HFFc6 (cell line): ENCODE data around the gene HBM. TPM values are rescaled to one million over a fixed set of nuclear protein-coding genes. Genes with fewer than 3 reads are reported as not detected.
"Not testable (repeated sequence)": the region's sequence is repeated elsewhere in the genome, so short reads cannot be mapped to it uniquely, and the experiment has no call there.

Source experiments
- DNase-seq: peaks from one replicate; pipeline ENCODE4 v3.0.0-alpha.2; 2018
- H3K27ac Mint-ChIP-seq: 2 replicates; pipeline ENCODE4 v1.8.0; 2020; ENCODE audit warnings: mild to moderate bottlenecking, mixed read lengths
- H3K27me3 Mint-ChIP-seq: 2 replicates; pipeline ENCODE4 v1.8.0; 2021; ENCODE audit warnings: mild to moderate bottlenecking, moderate library complexity, mixed read lengths; ENCODE audit not compliant: insufficient read depth
- H3K36me3 Mint-ChIP-seq: 2 replicates; pipeline ENCODE4 v1.8.0; 2021; ENCODE audit warnings: low read depth, mixed read lengths
- H3K4me1 Mint-ChIP-seq: 2 replicates; pipeline ENCODE4 v1.8.0; 2020; ENCODE audit warnings: low read depth, mixed read lengths
- H3K4me3 Mint-ChIP-seq: 2 replicates; pipeline ENCODE4 v1.8.0; 2020; ENCODE audit warnings: mild to moderate bottlenecking, moderate library complexity, mixed read lengths
- H3K9me3 Mint-ChIP-seq: 2 replicates; pipeline ENCODE4 v1.8.0; 2020; ENCODE audit warnings: mild to moderate bottlenecking, mixed read lengths
- total RNA-seq, 6 experiments: library from RNA; stranded (reverse); fragmentation: NEBNext Ultra II Directional; extraction: Animal tissue kit (Norgen Biotek cat#: 25700); gene quantifications; 2 replicates in 1 of 6; 3 replicates in 5 of 6; pipeline ENCODE4 v1.2.3, GENCODE V29; 2021
- TF ChIP-seq, protein P1 (sequence below): fragments of 200-600 bp; sonication (generic); IDR thresholded peaks from 2 replicates; pipeline ENCODE4 v1.5.0; 2021; ENCODE audit warnings: antibody characterized with exemption, mild to moderate bottlenecking

The HBM gene
- total RNA-seq, 6 experiments from 2014 or later, result not detected

DNA sequence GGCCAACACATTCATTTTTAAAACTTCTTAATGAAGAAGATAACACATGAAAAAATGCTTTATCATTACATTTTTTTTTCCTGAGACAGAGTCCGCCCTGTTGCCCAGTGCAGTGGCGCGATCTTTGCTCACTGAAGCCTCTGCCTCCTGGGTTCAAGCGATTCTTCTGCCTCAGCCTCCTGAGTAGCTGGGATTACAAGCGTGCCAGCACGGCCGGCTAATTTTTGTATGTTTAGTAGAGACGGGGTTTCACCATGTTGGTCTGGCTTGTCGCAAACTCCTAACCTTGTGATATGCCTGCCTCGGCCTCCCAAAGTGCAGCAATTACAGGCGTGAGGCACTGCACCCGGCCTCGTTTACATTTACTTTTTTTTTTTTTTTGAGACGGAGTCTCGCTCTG lies 27.7 kb downstream of the HBM start:
- Mint-ChIP-seq H3K36me3 (peaks cover 17% of the 10 kb centered on the region), H3K4me3 (no peak overlapping the region), H3K9me3 (no peaks in the 10 kb centered on the region), H3K27ac (no peak overlapping the region), H3K4me1 (0 out of 2 replicates have a peak, but pooled peaks cover 6% of the 10 kb centered on the region), H3K27me3 (peaks cover 6% of the 10 kb centered on the region)
- TF ChIP-seq, protein P1, sequence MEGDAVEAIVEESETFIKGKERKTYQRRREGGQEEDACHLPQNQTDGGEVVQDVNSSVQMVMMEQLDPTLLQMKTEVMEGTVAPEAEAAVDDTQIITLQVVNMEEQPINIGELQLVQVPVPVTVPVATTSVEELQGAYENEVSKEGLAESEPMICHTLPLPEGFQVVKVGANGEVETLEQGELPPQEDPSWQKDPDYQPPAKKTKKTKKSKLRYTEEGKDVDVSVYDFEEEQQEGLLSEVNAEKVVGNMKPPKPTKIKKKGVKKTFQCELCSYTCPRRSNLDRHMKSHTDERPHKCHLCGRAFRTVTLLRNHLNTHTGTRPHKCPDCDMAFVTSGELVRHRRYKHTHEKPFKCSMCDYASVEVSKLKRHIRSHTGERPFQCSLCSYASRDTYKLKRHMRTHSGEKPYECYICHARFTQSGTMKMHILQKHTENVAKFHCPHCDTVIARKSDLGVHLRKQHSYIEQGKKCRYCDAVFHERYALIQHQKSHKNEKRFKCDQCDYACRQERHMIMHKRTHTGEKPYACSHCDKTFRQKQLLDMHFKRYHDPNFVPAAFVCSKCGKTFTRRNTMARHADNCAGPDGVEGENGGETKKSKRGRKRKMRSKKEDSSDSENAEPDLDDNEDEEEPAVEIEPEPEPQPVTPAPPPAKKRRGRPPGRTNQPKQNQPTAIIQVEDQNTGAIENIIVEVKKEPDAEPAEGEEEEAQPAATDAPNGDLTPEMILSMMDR, result no peak
- DNase-seq, result no peak

DNA sequence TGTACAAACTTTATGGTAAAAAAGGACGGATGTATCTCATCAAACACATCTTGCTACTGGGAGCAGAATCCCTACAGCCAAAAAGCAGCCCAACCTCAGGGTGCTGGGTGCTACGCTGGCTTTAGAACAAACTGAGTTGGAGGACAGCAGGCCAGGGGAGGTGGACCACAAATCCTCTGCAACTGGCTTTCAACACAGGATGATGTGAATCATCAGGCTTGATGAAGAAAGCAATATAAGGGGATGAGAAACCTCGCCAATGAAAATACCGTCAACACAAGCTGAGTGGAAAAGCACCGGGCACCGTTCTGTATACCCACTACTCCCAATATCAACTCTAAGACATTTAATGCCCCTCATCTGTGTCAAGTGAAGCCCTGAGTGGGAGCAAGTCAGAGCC lies 28.7 kb downstream of the HBM start:
- Mint-ChIP-seq H3K27ac (no peak overlapping the region; the same call in 1 of the 2 replicates), H3K27me3 (peaks cover 6% of the 10 kb centered on the region), H3K4me1 (0 out of 2 replicates have a peak, but pooled peaks cover 6% of the 10 kb centered on the region), H3K36me3 (peaks cover 6% of the 10 kb centered on the region), H3K9me3 (no peaks in the 10 kb centered on the region), H3K4me3 (no peak overlapping the region)
- TF ChIP-seq, protein P1, result no peak
- DNase-seq, result no peak

DNA sequence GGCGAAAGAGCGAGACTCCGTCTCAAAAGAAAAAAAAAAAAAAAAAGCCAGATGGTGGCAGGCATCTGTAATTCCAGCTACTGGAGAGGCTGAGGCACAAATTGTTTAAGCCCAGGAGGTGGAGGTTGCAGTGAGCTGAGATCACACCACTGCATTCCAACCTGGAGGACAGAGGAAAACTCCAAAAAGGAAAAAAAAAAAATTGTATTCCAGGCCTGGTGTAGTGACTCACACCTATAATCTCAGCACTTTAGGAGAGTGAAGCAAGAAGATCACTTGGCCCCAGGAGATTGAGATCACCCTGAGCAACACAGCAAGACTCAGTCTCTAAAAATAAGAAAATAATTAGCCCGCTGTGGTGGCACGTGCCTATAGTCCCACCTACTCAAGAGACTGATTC lies 34.6 kb downstream of the HBM start:
- Mint-ChIP-seq H3K4me1 (peaks cover 7% of the 10 kb centered on the region), H3K27ac (peak overlapping the region; percentile 77), H3K36me3 (peaks cover 12% of the 10 kb centered on the region), H3K9me3 (no peaks in the 10 kb centered on the region), H3K4me3 (no peak overlapping the region), H3K27me3 (peaks cover 5% of the 10 kb centered on the region)
- TF ChIP-seq, protein P1, result no peak
- DNase-seq, result peak; percentile 83

DNA sequence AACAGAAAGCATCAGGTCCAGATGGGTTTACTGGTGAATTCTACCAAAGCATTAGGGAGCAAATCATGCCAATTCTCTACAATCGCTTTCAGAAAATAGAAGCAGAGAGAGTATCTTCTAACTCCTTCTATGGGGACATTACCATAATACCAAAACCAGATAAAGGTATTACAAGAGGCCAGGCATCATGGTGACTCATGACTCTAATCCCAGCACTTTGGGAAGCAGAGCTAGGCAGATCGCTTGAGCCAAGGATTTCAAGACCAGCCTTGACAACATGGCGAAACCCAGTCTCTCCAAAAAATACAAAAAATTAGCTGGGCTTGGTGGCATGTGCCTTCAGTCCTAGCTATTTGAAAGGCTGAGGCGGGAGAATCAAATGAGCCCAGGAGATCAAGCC lies 37.5 kb downstream of the HBM start:
- no peak overlapping the region for H3K27ac Mint-ChIP-seq
- no peak for DNase-seq
- no peaks in the 10 kb centered on the region for H3K9me3 Mint-ChIP-seq
- peaks cover 1% of the 10 kb centered on the region; the same call in 1 of the 2 replicates for H3K27me3 Mint-ChIP-seq
- H3K4me1 Mint-ChIP-seq, result peaks cover 7% of the 10 kb centered on the region
- TF ChIP-seq, protein P1, result no peak
- peaks cover 23% of the 10 kb centered on the region for H3K36me3 Mint-ChIP-seq
- no peak overlapping the region for H3K4me3 Mint-ChIP-seq

DNA sequence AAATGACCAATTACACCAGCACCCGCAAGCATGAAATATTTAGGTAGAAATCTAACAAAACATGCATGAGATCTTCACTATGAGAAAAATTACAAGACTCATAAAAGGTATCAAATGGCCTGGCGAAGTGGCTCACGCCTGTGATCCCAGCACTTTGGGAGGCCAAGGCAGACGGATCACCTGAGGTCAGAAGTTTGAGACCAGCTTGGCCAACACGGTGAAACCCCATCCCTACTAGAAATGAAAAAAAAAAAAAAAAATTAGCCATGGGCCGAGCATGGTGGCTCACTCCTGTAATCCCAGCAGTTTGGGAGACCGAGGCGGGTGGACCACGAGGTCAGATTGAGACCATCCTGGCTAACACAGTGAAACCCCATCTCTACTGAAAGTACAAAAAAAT lies 38.3 kb downstream of the HBM start:
- H3K36me3 Mint-ChIP-seq, result peaks cover 23% of the 10 kb centered on the region
- not testable (repeated sequence) for H3K9me3 Mint-ChIP-seq, H3K4me1 Mint-ChIP-seq, DNase-seq, H3K4me3 Mint-ChIP-seq, H3K27ac Mint-ChIP-seq, H3K27me3 Mint-ChIP-seq

DNA sequence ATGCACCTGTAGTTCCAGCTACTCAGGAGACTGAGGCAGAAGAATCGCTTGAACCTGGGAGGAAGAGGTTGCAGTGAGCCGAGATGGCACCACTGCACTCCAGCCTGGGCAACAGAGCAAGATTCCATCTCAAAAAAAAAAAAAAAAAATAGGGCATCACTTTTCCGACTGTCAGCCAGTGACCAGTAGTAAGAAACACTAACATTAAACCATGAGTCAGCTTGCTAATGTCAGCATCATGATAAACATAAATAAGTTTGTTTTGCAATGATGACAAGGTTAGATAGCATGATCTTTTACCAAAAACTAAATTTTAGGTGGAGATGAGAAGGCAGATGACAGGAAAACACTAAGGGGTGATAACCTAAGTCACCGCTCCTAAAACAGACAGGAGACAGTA lies 43.6 kb downstream of the HBM start:
- H3K9me3 Mint-ChIP-seq, H3K27ac Mint-ChIP-seq, DNase-seq, H3K4me3 Mint-ChIP-seq, H3K27me3 Mint-ChIP-seq: not testable (repeated sequence)
- Mint-ChIP-seq H3K4me1 (peaks cover 11% of the 10 kb centered on the region), H3K36me3 (peaks cover 18% of the 10 kb centered on the region)

DNA sequence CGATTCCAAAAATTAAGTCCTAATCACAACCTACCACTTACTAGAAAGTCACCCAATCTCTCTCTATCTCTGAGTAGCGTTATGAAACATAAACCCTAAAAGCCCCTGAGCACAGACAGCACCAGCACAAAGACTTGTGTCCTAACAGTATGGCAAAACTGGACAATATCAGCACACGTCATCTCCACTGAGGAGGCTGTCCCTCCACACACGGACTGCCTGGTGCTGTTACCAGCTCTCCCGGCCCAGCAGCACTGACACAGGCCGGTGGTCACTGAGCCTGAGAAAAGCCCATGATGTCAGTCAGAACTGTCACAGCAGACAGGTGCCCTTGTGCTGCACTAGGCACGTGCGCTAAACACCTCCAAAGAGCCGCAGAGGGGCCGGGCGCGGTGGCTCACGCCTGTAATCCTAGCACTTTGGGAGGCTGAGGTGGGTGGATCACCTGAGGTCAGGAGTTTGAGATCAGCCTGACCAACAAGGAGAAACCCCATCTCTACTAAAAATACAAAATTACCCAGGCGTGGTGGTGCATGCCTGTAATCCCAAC lies 45.9 kb downstream of the HBM start:
- peaks cover 11% of the 10 kb centered on the region for H3K36me3 Mint-ChIP-seq
- H3K27ac Mint-ChIP-seq, H3K4me3 Mint-ChIP-seq, H3K27me3 Mint-ChIP-seq, H3K9me3 Mint-ChIP-seq, DNase-seq: not testable (repeated sequence)
- peaks cover 11% of the 10 kb centered on the region for H3K4me1 Mint-ChIP-seq
